SK-N-SH (cell line): ENCODE results near the gene UBAC2. TPM values are rescaled to one million over a fixed set of nuclear protein-coding genes. Genes with fewer than 3 reads are reported as not detected.

Experiments used
- CTCF ChIA-PET: fragments of 300-600, 350-600 bp; formaldehyde crosslinking; extraction: SDS; loops from one replicate; lab custom pipeline; 2021; lab: Yijun Ruan, JAX
- POLR2A ChIA-PET: fragments of 350-600 bp; sonication (Branson Sonifier 250); formaldehyde crosslinking; extraction: SDS; loops from one replicate; lab custom pipeline; 2020; ENCODE audit warnings: antibody characterized with exemption, inconsistent platforms; lab: Yijun Ruan, JAX
- DNase-seq: peaks from one replicate; pipeline ENCODE4 v3.0.0; 2012
- H2AFZ ChIP-seq: fragments of 200-600 bp; sonication (generic); 2 replicates; pipeline ENCODE4 v1.8.1; 2016; ENCODE audit warnings: antibody characterized with exemption, mild to moderate bottlenecking, low read depth
- H3F3A ChIP-seq: fragments of 200-600 bp; sonication (generic); replicated peaks from 2 replicates; pipeline ENCODE3; 2016; ENCODE audit warnings: antibody characterized with exemption, mild to moderate bottlenecking; ENCODE audit not compliant: insufficient read depth
- H3K27ac ChIP-seq, 2 experiments: fragments of 200-500 bp in 1 of 2; fragments of 200-600 bp in 1 of 2; sonication (Bioruptor generic) in 1 of 2; sonication (generic), shearing (Covaris generic) in 1 of 2; 2 replicates each; pipeline versions ENCODE4 v1.5.1 to v1.6.1; 2014 to 2016; ENCODE audit warnings: low read depth in 2 of 2, inconsistent platforms in 1 of 2, low read length in 1 of 2, mild to moderate bottlenecking in 1 of 2, mixed read lengths in 1 of 2
- H3K27me3 ChIP-seq: fragments of 200-600 bp; sonication (generic), shearing (Covaris generic); 2 replicates; pipeline ENCODE4 v1.6.1; 2016; ENCODE audit warnings: mixed run types; ENCODE audit not compliant: insufficient read depth
- H3K36me3 ChIP-seq, 2 experiments: fragments of 200-500 bp in 1 of 2; fragments of 200-600 bp in 1 of 2; sonication (Bioruptor generic) in 1 of 2; sonication (generic) in 1 of 2; replicated peaks in 1 of 2; 2 replicates each; pipeline versions ENCODE3 to v1.5.1; 2014 to 2016; ENCODE audit warnings: low read length in 1 of 2, mild to moderate bottlenecking in 1 of 2; ENCODE audit not compliant: insufficient read depth in 2 of 2, control insufficient read depth in 1 of 2
- H3K4me1 ChIP-seq, 2 experiments: fragments of 200-500 bp in 1 of 2; fragments of 200-600 bp in 1 of 2; sonication (Bioruptor generic) in 1 of 2; sonication (generic), shearing (Covaris generic) in 1 of 2; 2 replicates each; pipeline versions ENCODE4 v1.5.1 to v1.6.1; 2014 to 2016; ENCODE audit warnings: low read depth in 1 of 2, low read length in 1 of 2, mixed run types in 1 of 2; ENCODE audit not compliant: insufficient read depth in 2 of 2, control insufficient read depth in 1 of 2
- H3K4me2 ChIP-seq: fragments of 200-600 bp; sonication (generic), shearing (Covaris generic); 2 replicates; pipeline ENCODE4 v1.6.1; 2017; ENCODE audit warnings: mixed run types
- H3K4me3 ChIP-seq, 2 experiments: fragments of 200-500 bp in 1 of 2; fragments of 200-600 bp in 1 of 2; sonication (Bioruptor generic) in 1 of 2; sonication (generic), shearing (Covaris generic) in 1 of 2; 2 replicates each; pipeline versions ENCODE4 v1.5.1 to v1.8.1; 2014 to 2016; ENCODE audit warnings: low read depth in 2 of 2, inconsistent platforms in 1 of 2, low read length in 1 of 2, mild to moderate bottlenecking in 1 of 2, mixed read lengths in 1 of 2, moderate library complexity in 1 of 2
- H3K79me2 ChIP-seq: fragments of 200-600 bp; sonication (generic); 2 replicates; pipeline ENCODE4 v1.8.1; 2017; ENCODE audit warnings: mild to moderate bottlenecking; ENCODE audit not compliant: insufficient read depth
- H3K9ac ChIP-seq: fragments of 200-600 bp; sonication (generic); 2 replicates; pipeline ENCODE4 v1.6.1; 2017; ENCODE audit warnings: mixed run types
- H3K9me2 ChIP-seq: fragments of 200-600 bp; sonication (generic); 2 replicates; pipeline ENCODE4 v1.6.1; 2017; ENCODE audit warnings: mixed run types
- H3K9me3 ChIP-seq: fragments of 200-600 bp; sonication (generic); 2 replicates; pipeline ENCODE4 v1.6.1; 2017; ENCODE audit warnings: mixed run types, mild to moderate bottlenecking, moderate library complexity
- H4K20me1 ChIP-seq: fragments of 200-600 bp; sonication (generic); 2 replicates; pipeline ENCODE4 v1.6.1; 2017; ENCODE audit warnings: mild to moderate bottlenecking, mixed run types; ENCODE audit not compliant: insufficient read depth
- CHD2 ChIP-seq: fragments of 150-350 bp; IDR thresholded peaks from 2 replicates; pipeline ENCODE4 v1.6.1; 2018; ENCODE audit warnings: low read length; ENCODE audit not compliant: partially characterized antibody
- ELF1 ChIP-seq: IDR thresholded peaks from 2 replicates; pipeline ENCODE4 v1.4.0; 2012
- JUND ChIP-seq: IDR thresholded peaks from 2 replicates; pipeline ENCODE4 v1.4.0; 2012
- MAX ChIP-seq: IDR thresholded peaks from 2 replicates; pipeline ENCODE4 v1.4.0; 2012; ENCODE audit warnings: low read depth
- POLR2AphosphoS5 ChIP-seq: IDR thresholded peaks from 2 replicates; pipeline ENCODE4 v1.6.1; 2012; ENCODE audit warnings: low read depth, low read length
- RCOR1 ChIP-seq: fragments of 150-350 bp; IDR thresholded peaks from 2 replicates; pipeline ENCODE4 v1.6.1; 2017; ENCODE audit warnings: antibody characterized with exemption, low read length
- REST ChIP-seq: IDR thresholded peaks from 2 replicates; pipeline ENCODE4 v1.6.1; 2012; ENCODE audit warnings: mild to moderate bottlenecking, low read depth, low read length, moderate library complexity
- RFX5 ChIP-seq: IDR thresholded peaks from 2 replicates; pipeline ENCODE4 v1.6.1; 2012; ENCODE audit warnings: mild to moderate bottlenecking, improper control_type of control experiment, low read length
- TCF12 ChIP-seq: IDR thresholded peaks from 2 replicates; pipeline ENCODE4 v1.4.0; 2012
- USF2 ChIP-seq: fragments of 150-350 bp; IDR thresholded peaks from 2 replicates; pipeline ENCODE4 v1.6.1; 2017; ENCODE audit warnings: antibody characterized with exemption, low read length, low read depth, borderline replicate concordance
- whole genome bisulfite sequencing: methylation state at CpG from one replicate; pipeline ENCODE4 v1.1.6; 2017; ENCODE audit warnings: low lambda C conversion rate; 5-methylcytosine and 5-hydroxymethylcytosine counted together
- polyA plus RNA-seq, 3 experiments: library from polyadenylated mRNA; depleted of rRNA; stranded (reverse); fragments of >200 nt; gene quantifications; 2 replicates each; pipeline ENCODE4 v1.2.3, GENCODE V29; 2012
- TF ChIP-seq, protein P1 (sequence below): fragments of 150-350 bp; IDR thresholded peaks from 2 replicates; pipeline ENCODE4 v1.6.1; 2016; ENCODE audit warnings: mild to moderate bottlenecking, low read depth, low read length

Gene UBAC2
- polyA plus RNA-seq, 1 of the 3 experiments (the other 2 are of a cell fraction) = 79.0 TPM

- H3K36me3 ChIP-seq = peaks cover 0 to 33% of the 10 kb centered on the region in 2 experiments
- DNase-seq = no peak
- WGBS = 93% methylated on average over 8 of the region's 8 CpGs
Measured at GRCh38 chr13:99347911-99348451, 147.3 kb downstream of the UBAC2 start.

GRCh38 chr13:99350191-99350590 is 149.5 kb downstream of the UBAC2 start:
- 100% methylated on average over 2 of the region's 2 CpGs for WGBS
- Histone ChIP-seq H3K27me3 (no peaks in the 10 kb centered on the region), H3K79me2 (no peaks in the 10 kb centered on the region), H3K9ac (no peak overlapping the region), H3K9me3 (no peaks in the 10 kb centered on the region), H3K9me2 (no peaks in the 10 kb centered on the region), H3F3A (peaks cover 5% of the 10 kb centered on the region), H3K4me2 (no peak overlapping the region), H3K27ac (no peak overlapping the region), H3K4me1 (peaks cover 0 to 18% of the 10 kb centered on the region in 2 experiments; a peak in 1 of 4 replicates), H4K20me1 (no peaks in the 10 kb centered on the region), H3K4me3 (no peak overlapping the region), H2AFZ (no peak overlapping the region), H3K36me3 (peaks cover 0 to 20% of the 10 kb centered on the region in 2 experiments)
- TF ChIP-seq, protein P1, sequence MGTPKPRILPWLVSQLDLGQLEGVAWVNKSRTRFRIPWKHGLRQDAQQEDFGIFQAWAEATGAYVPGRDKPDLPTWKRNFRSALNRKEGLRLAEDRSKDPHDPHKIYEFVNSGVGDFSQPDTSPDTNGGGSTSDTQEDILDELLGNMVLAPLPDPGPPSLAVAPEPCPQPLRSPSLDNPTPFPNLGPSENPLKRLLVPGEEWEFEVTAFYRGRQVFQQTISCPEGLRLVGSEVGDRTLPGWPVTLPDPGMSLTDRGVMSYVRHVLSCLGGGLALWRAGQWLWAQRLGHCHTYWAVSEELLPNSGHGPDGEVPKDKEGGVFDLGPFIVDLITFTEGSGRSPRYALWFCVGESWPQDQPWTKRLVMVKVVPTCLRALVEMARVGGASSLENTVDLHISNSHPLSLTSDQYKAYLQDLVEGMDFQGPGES = no peak
- TF ChIP-seq ELF1 (no peak), REST (no peak), RFX5 (no peak), TCF12 (no peak), CHD2 (no peak)
- CTCF ChIA-PET = no interaction called here
- POLR2A ChIA-PET = no interaction called here
- no peak for DNase-seq

More at GRCh38 chr13:99347911-99348451, 147.3 kb downstream of the UBAC2 start:
- Histone ChIP-seq H3K4me3 (no peak overlapping the region), H3K27me3 (no peaks in the 10 kb centered on the region), H3K9ac (no peak overlapping the region), H3K27ac (no peak overlapping the region), H2AFZ (no peak overlapping the region), H3K9me2 (no peaks in the 10 kb centered on the region), H3K4me1 (peaks cover 0 to 5% of the 10 kb centered on the region in 2 experiments; a peak in 1 of 4 replicates), H4K20me1 (no peaks in the 10 kb centered on the region), H3K4me2 (no peak overlapping the region), H3K79me2 (no peaks in the 10 kb centered on the region), H3K9me3 (no peaks in the 10 kb centered on the region), H3F3A (peaks cover 3% of the 10 kb centered on the region)
- ChIA-PET CTCF (interaction anchor here (1.0 kb wide), 1 partner anchor 88 kb away, joined by 3 read pairs; no protein-coding TSS in a partner anchor), POLR2A (no interaction called here)
- TF ChIP-seq RCOR1 = no peak
- TF ChIP-seq MAX = no peak
- no peak for TF ChIP-seq JUND
- TF ChIP-seq CHD2 = no peak
- no peak for TF ChIP-seq USF2
- TF ChIP-seq POLR2AphosphoS5 = no peak
